HCT116 (cell line): ENCODE measurements around the gene CENPP. TPM values are rescaled to one million over a fixed set of nuclear protein-coding genes. Genes with fewer than 3 reads are reported as not detected.

ENCODE experiments used
- ATAC-seq: fragments of 200-7000 bp; cut with Tn5 transposase; 2 replicates; pipeline ENCODE4 v1.9.1; 2020; ENCODE audit warnings: mild to moderate bottlenecking, moderate library complexity
- BruUV-seq: library from RNA; stranded (reverse); fragments of 400-500 nt; replicated peaks from 2 replicates; lab custom pipeline; 2021; lab: Mats Ljungman, UMichigan
- CTCF ChIA-PET: fragments of 300-600 bp; sonication (Branson Sonifier 250); formaldehyde crosslinking; loops from one replicate; lab custom pipeline; 2021; ENCODE audit warnings: antibody characterized with exemption; lab: Charles Lee
- POLR2A ChIA-PET: fragments of 300-600, 350-600 bp; sonication (Branson Sonifier 250); formaldehyde crosslinking; loops from one replicate; lab custom pipeline; 2021; ENCODE audit warnings: antibody characterized with exemption; lab: Charles Lee
- RAD21 ChIA-PET, 2 experiments: fragments of 300-600 bp; sonication (Branson Sonifier 250); formaldehyde crosslinking; loops; one replicate each; lab custom pipeline; 2023; ENCODE audit warnings: low total read pairs in 2 of 2; ENCODE audit not compliant: uncharacterized antibody in 2 of 2, unreplicated experiment in 2 of 2, low non-redundant PET in 1 of 2; lab: Charles Lee
- DNase-seq: peaks from one replicate; pipeline ENCODE4 v3.0.0-alpha.2; 2010; ENCODE audit warnings: low read depth, low spot score
- H2AFZ ChIP-seq: fragments of 200-600 bp; shearing (Covaris generic), sonication (generic); 2 replicates; pipeline ENCODE4 v1.6.1; 2017; ENCODE audit warnings: low read depth, mixed run types, mixed read lengths, antibody characterized with exemption, low read length; ENCODE audit not compliant: poor library complexity, severe bottlenecking
- H3K27ac ChIP-seq: 2 replicates; pipeline ENCODE4 v1.5.1; 2012; ENCODE audit warnings: low read depth, low read length
- H3K27me3 ChIP-seq: fragments of 200-600 bp; sonication (generic); 2 replicates; pipeline ENCODE4 v1.6.1; 2016; ENCODE audit warnings: mixed run types, low read length, mixed read lengths; ENCODE audit not compliant: insufficient read depth
- H3K36me3 ChIP-seq, 2 experiments: fragments of 200-500 bp in 1 of 2; fragments of 200-600 bp in 1 of 2; sonication (Bioruptor generic) in 1 of 2; sonication (generic) in 1 of 2; 2 replicates each; pipeline versions ENCODE4 v1.5.1 to v1.6.1; 2014 to 2016; ENCODE audit warnings: low read length in 2 of 2, inconsistent platforms in 1 of 2, mixed read lengths in 1 of 2, mixed run types in 1 of 2; ENCODE audit not compliant: insufficient read depth in 2 of 2, control insufficient read depth in 1 of 2
- H3K4me1 ChIP-seq, 2 experiments: fragments of 200-600 bp in 1 of 2; sonication (generic) in 1 of 2; 2 replicates each; pipeline versions ENCODE4 v1.5.1 to v1.6.1; 2012 to 2017; ENCODE audit warnings: low read length in 2 of 2, inconsistent platforms in 1 of 2, mild to moderate bottlenecking in 1 of 2, mixed read lengths in 1 of 2, mixed run types in 1 of 2, moderate library complexity in 1 of 2; ENCODE audit not compliant: insufficient read depth in 2 of 2, control insufficient read depth in 1 of 2
- H3K4me2 ChIP-seq: fragments of 200-600 bp; sonication (generic); 2 replicates; pipeline ENCODE4 v1.6.1; 2017; ENCODE audit warnings: mixed run types, low read length, mixed read lengths
- H3K4me3 ChIP-seq, 2 experiments: fragments of 200-600 bp in 1 of 2; sonication (generic) in 1 of 2; replicated peaks in 1 of 2; 2 replicates each; pipeline ENCODE4 v1.5.1; 2011 to 2016; ENCODE audit warnings: low read length in 2 of 2, control low read depth in 1 of 2, low read depth in 1 of 2, mild to moderate bottlenecking in 1 of 2, mixed read lengths in 1 of 2, mixed run types in 1 of 2
- H3K79me2 ChIP-seq: fragments of 200-600 bp; sonication (generic); 2 replicates; pipeline ENCODE4 v1.6.1; 2017; ENCODE audit warnings: mild to moderate bottlenecking, mixed run types, low read length, moderate library complexity, mixed read lengths; ENCODE audit not compliant: insufficient read depth
- H3K9ac ChIP-seq: fragments of 200-600 bp; sonication (generic); 2 replicates; pipeline ENCODE4 v1.6.1; 2016; ENCODE audit warnings: low read length, mixed read lengths
- H3K9me2 ChIP-seq: fragments of 200-600 bp; sonication (generic), shearing (Covaris generic); 2 replicates; pipeline ENCODE4 v1.6.1; 2017; ENCODE audit warnings: mixed run types, mild to moderate bottlenecking, moderate library complexity; ENCODE audit not compliant: insufficient read depth
- H3K9me3 ChIP-seq, 2 experiments: fragments of 200-500 bp in 1 of 2; fragments of 200-600 bp in 1 of 2; sonication (Bioruptor generic) in 1 of 2; sonication (generic) in 1 of 2; 2 replicates each; pipeline ENCODE4 v1.6.1; 2014 to 2017; ENCODE audit warnings: low read length in 2 of 2, mixed read lengths in 2 of 2, inconsistent platforms in 1 of 2, low read depth in 1 of 2, mild to moderate bottlenecking in 1 of 2, mixed run types in 1 of 2, moderate library complexity in 1 of 2; ENCODE audit not compliant: control insufficient read depth in 1 of 2, insufficient read depth in 1 of 2
- H4K20me1 ChIP-seq: fragments of 200-600 bp; sonication (generic), shearing (Covaris generic); 2 replicates; pipeline ENCODE4 v1.6.1; 2017; ENCODE audit warnings: mixed run types, mild to moderate bottlenecking, moderate library complexity; ENCODE audit not compliant: insufficient read depth
- ATF3 ChIP-seq: IDR thresholded peaks from 2 replicates; pipeline ENCODE4 v1.6.1; 2012
- CBX3 ChIP-seq: IDR thresholded peaks from 2 replicates; pipeline ENCODE4 v1.6.1; 2012; ENCODE audit warnings: low read depth
- CEBPB ChIP-seq: IDR thresholded peaks from 2 replicates; pipeline ENCODE4 v1.6.1; 2012; ENCODE audit warnings: low read depth
- EZH2 ChIP-seq: fragments of 200-600 bp; sonication (generic); IDR thresholded peaks from 2 replicates; pipeline ENCODE4 v1.6.1; 2017; ENCODE audit warnings: antibody characterized with exemption, mixed run types
- RAD21 ChIP-seq: IDR thresholded peaks from 2 replicates; pipeline ENCODE4 v1.6.1; 2012; ENCODE audit warnings: low read depth, mild to moderate bottlenecking
- REST ChIP-seq: IDR thresholded peaks from 2 replicates; pipeline ENCODE4 v1.6.1; 2012; ENCODE audit warnings: low read depth
- SIN3A ChIP-seq: IDR thresholded peaks from 2 replicates; pipeline ENCODE4 v1.6.1; 2012; ENCODE audit warnings: low read depth
- SRF ChIP-seq: IDR thresholded peaks from 2 replicates; pipeline ENCODE4 v1.6.1; 2012; ENCODE audit warnings: low read depth
- TCF7L2 ChIP-seq: IDR thresholded peaks from 2 replicates; pipeline ENCODE4 v1.7.0; 2011; ENCODE audit warnings: borderline replicate concordance, inconsistent platforms; ENCODE audit not compliant: insufficient read depth, insufficient read length; ENCODE audit errors: extremely low read depth
- YY1 ChIP-seq: IDR thresholded peaks from 2 replicates; pipeline ENCODE4 v1.6.1; 2011; ENCODE audit warnings: low read length, low read depth, moderate library complexity, mild to moderate bottlenecking; ENCODE audit not compliant: insufficient replicate concordance; ENCODE audit errors: extremely low read depth
- intact Hi-C: fragments of 100-400 bp; cut with micrococcal nuclease; formaldehyde crosslinking; loops from 2 replicates; pipeline ENCODE4 v1.10.0; 2022
- total RNA-seq: library from RNA; stranded (reverse); gene quantifications from one replicate; pipeline ENCODE4 v1.2.1, GENCODE V29; 2021; ENCODE audit not compliant: unreplicated experiment

The CENPP gene
- total RNA-seq, 1 experiment from 2014 or later = 7.0 TPM

- BruUV-seq = no TSS peak
- H3K27me3 ChIP-seq = no peaks in the 10 kb centered on the region
- no peaks in the 10 kb centered on the region for H3K9me3 ChIP-seq
- DNase-seq (no peak), ATAC-seq (no peak)
- no peaks in the 10 kb centered on the region for H4K20me1 ChIP-seq
- ChIA-PET CTCF (interaction anchor here (0.7 kb wide), 1 partner anchor 488 kb away, joined by 3 read pairs; no protein-coding TSS in a partner anchor), POLR2A (no interaction called here), RAD21 (no interaction called here)
- no peak overlapping the region for H3K9ac ChIP-seq
- no peak overlapping the region for H3K4me3 ChIP-seq
- intact Hi-C loops = no loop called here
- no peak overlapping the region for H2AFZ ChIP-seq
- H3K36me3 ChIP-seq = peaks cover 0 to 3% of the 10 kb centered on the region in 2 experiments; a peak in 1 of 4 replicates
- TF ChIP-seq TCF7L2 = no peak
- TF ChIP-seq CEBPB = no peak
- TF ChIP-seq EZH2 = no peak
- TF ChIP-seq SRF = no peak
- TF ChIP-seq YY1 = no peak
- TF ChIP-seq REST = no peak
- no peak for TF ChIP-seq ATF3
- no peak for TF ChIP-seq SIN3A
- no peak for TF ChIP-seq CBX3
- TF ChIP-seq RAD21 = no peak
- no peaks in the 10 kb centered on the region for H3K79me2 ChIP-seq
- no peaks in the 10 kb centered on the region for H3K9me2 ChIP-seq
- no peak overlapping the region for H3K4me2 ChIP-seq
- H3K27ac ChIP-seq = no peak overlapping the region
- no peaks in the 10 kb centered on the region for H3K4me1 ChIP-seq
These were observed 300.7 kb downstream of the CENPP start for GRCh38 chr9:92626484-92626883.
